ENCODE results near the gene OR2T1. TPM values are rescaled to one million over a fixed set of nuclear protein-coding genes. Genes with fewer than 3 reads are reported as not detected.
"Not testable (repeated sequence)": the region's sequence is repeated elsewhere in the genome, so short reads cannot be mapped to it uniquely, and the experiment has no call there.

The OR2T1 gene
- total and polyA plus RNA-seq, 10 of the 15 experiments (the other 5 are each of a cell fraction or from before 2014, with no cell fraction given), result 0.02 TPM; not detected in 9

- intact Hi-C loops (cut with micrococcal nuclease; ENCODE audit: unreplicated experiment); H3K4me3 ChIP-seq; H4K20me1 ChIP-seq (ENCODE audit: control insufficient read depth, insufficient read depth); H3K9me3 ChIP-seq (replicated peaks; ENCODE audit: control insufficient read depth, insufficient read depth, low read length); DNase-seq (ENCODE audit: low read depth, low spot score); H3K4me1 ChIP-seq (ENCODE audit: control insufficient read depth, insufficient read depth, low read length); H3K36me3 ChIP-seq (ENCODE audit: control insufficient read depth in 2 of 2, insufficient read depth in 2 of 2, low read length in 1 of 2); H3K27me3 ChIP-seq (replicated peaks in 1 of 2; ENCODE audit: control insufficient read depth in 2 of 2, insufficient read depth in 2 of 2, low read length in 1 of 2); FAIRE-seq; H3K79me2 ChIP-seq (ENCODE audit: control insufficient read depth, insufficient read depth, low read length); CTCF ChIA-PET; H3K9ac ChIP-seq (ENCODE audit: control insufficient read depth, insufficient read depth, low read length); BruUV-seq (replicated peaks); POLR2A ChIA-PET: not testable (repeated sequence)
- TF ChIP-seq PKNOX1 (IDR thresholded peaks at IDR 0.05) (peak; percentile 53; the same call in 1 of the 2 replicates), BHLHE40 (IDR thresholded peaks at IDR 0.05; ENCODE audit: borderline replicate concordance in 1 of 2, low read depth in 2 of 2, low read length in 1 of 2) (peak in 1 of 2 experiments; percentile 53; a peak in 2 of 4 replicates), JUNB (IDR thresholded peaks at IDR 0.05) (0 out of 2 replicates have a peak, but pooled peaks have one; percentile 18)
- TF ChIP-seq, protein P1, sequence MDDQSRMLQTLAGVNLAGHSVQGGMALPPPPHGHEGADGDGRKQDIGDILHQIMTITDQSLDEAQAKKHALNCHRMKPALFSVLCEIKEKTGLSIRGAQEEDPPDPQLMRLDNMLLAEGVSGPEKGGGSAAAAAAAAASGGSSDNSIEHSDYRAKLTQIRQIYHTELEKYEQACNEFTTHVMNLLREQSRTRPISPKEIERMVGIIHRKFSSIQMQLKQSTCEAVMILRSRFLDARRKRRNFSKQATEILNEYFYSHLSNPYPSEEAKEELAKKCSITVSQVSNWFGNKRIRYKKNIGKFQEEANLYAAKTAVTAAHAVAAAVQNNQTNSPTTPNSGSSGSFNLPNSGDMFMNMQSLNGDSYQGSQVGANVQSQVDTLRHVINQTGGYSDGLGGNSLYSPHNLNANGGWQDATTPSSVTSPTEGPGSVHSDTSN (IDR thresholded peaks at IDR 0.05; ENCODE audit: insufficient replicate concordance, low read depth, low read length), result peak; percentile 59
- peak; percentile 40 for ATAC-seq
- SMC1A ChIA-PET (ENCODE audit: uncharacterized antibody, unreplicated experiment), result interaction anchor here (0.6 to 1.6 kb wide), 2 partner anchors 28 to 374 kb away, joined by 3 to 4 read pairs; no protein-coding TSS in a partner anchor
- RAD21 ChIA-PET (ENCODE audit: unreplicated experiment), result interaction anchor here (1.4 to 1.9 kb wide), 2 partner anchors 27 to 255 kb away, joined by 5 read pairs; no protein-coding TSS in a partner anchor
- in situ Hi-C loops (cut with MboI), result loop anchor here (25.0 kb wide), 1 partner anchor 1069 kb away; no protein-coding TSS in a partner anchor
- WGBS (ENCODE audit: insufficient coverage, insufficient replicate concordance, low lambda C conversion rate, missing lambda C conversion rate), result 77% methylated on average over 10 of the region's 11 CpGs
- Histone ChIP-seq H3K27ac (ENCODE audit: control insufficient read depth, insufficient read depth) (peak overlapping the region; percentile 68), H3K4me2 (ENCODE audit: control insufficient read depth, insufficient read depth) (peak overlapping the region; percentile 68; the same call in 1 of the 2 replicates), H2AFZ (ENCODE audit: control insufficient read depth, low read depth, low read length) (peak overlapping the region; percentile 57)
Measured at GRCh38 chr1:248431683-248432082, 28.8 kb downstream of the OR2T1 start.

Data from GM12878 (cell line).